Cortex of kidney (tissue), 1 donor: ENCODE measurements around the gene FAM114A1.
"Not testable (repeated sequence)": the region's sequence is repeated elsewhere in the genome, so short reads cannot be mapped to it uniquely, and the experiment has no call there.

Experiments
- DNase-seq: peaks from one replicate; lab custom pipeline; 2025; lab: John Stamatoyannopoulos, UW

Gene FAM114A1

DNA sequence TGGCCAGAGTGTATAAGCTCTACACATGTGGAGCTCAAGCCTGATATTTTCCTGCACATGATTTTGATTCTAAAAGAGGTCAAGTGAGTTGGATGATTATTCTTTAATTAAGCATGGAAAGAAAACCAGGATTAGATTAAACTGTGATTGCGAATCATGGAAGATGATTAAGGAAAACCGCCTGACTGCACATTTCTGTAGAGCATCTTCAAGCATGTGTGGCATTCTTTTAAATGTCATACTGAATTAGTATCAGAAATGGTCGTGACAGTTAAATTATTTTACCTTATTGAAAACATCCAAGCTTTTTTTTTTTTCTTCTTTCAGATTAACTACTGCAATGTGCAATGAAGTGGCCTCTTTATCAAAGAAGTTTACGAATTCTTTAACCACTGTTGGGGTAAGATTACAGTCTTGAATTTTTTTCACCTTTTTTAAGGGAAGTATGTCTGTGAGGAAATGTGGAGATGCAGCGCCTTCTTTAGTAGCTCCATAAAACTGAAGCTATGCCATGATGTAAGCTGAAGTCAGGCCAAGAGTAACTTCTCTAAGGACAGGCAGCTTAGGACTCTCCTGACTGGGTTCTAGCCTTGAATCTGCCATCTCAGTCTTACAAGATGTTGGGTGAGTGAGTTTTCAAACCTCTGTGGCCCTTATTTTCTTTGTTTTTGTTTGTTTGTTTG lies 67.9 kb downstream of the FAM114A1 start:
- DNase-seq: no peak

DNA sequence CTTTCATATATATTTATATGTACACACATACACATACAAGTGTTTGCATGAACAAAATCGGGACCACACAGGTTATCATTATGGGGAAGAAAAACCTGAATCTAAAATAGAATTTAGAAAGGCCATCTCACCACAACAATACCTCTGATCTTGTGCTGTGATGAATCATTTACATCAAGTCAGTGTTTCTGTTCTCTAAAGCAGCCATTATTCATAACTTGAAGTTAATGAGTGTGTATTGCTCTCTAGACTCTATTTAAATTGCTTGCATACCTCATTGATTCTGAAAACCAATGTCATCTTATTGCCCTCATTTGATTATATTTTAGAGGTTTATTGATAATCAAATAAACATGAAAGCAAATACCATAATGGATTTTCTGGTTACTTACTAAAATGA lies 71.6 kb downstream of the FAM114A1 start:
- DNase-seq: no peak

DNA sequence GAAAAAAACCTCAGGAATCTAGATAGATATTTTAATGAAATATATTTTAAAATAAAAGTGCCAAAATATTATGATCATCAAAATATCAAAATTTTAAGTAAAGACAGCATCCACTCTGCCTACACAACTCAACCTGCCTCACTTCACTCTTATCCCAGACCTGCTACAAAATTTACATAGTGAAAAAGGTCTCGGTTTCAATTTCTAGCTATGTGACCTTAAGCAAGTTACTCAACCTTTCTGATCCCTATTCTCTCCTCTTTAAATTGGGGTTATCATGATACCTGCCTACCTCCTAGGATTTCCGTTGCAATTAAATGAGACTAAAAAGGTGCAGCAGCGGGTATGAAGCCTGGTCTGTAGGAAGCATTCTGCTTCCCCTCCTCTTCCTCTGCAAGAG lies 72.9 kb downstream of the FAM114A1 start:
- no peak for DNase-seq

DNA sequence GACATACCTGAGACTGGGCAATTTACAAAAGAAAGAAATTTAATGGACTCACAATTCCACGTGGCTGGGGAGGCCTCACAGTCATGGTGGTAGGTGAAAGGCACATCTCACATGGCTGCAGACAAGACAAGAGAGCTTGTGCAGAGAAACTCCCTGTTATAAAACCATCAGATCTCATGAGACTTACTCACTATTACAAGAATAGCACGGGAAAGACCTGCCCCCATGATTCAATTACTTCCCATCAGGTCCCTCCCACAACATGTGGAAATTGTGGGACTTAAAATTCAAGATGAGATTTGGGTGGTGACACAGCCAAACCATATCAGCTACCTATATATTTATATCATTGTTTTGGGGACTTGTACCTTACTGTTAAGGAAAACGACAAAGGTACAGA lies 74.3 kb downstream of the FAM114A1 start:
- DNase-seq: not testable (repeated sequence)

DNA sequence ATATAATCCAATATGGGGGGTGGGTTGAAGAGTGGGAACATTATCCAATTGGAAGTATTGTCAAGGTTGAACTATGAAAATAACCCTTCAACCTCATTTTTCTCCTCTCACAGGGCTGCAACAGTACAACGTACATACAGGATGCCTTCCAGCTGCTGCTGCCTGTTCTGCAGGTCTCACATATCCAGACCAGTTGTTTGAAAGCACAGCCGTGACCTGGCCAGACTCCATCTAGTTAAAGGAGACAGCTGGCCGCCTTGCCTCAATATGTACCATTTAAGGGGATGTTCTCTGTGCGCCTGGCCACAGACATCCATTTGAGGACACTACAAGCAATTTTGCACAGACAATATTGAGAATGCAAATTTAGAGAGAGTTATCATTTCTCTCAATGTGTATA lies 75.7 kb downstream of the FAM114A1 start:
- DNase-seq: no peak

DNA sequence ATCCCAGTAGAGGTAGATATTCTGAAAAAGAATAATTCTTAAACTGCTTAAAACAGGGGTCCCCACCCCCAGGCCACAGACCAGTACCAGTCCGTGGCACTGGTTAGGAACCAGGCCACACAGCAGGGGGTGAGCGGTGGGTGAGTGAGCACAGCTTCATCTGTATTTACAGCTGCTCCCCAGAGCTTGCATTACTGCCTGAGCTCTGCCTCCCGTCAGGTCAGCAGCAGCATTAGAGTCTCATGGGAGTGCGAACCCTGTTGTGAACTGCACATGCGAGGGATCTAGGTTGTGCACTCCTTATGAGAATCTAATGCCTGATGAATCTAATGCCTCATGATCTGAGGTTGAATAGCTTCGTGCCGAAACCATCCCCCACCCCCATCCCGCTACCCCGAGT lies 76.8 kb downstream of the FAM114A1 start:
- DNase-seq: no peak

DNA sequence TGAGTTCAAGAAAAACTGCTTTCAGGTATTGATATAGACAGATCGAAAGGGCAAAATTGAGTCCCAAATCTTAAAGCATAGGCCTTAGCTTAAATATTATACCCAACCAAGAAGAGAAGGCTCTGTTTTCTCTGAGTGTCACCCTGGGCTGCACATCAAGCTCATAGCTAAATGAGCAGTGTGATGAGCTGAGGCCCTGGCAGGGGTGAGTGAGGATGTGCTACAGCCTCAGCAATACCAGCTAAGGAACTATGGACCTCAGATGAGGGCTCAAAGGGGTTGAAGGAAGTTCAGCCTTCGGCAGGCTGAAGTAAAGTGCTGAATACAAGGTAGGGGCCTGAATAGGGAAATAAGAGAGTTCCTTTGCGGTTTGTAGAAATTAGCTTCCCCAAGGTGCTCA lies 79.3 kb downstream of the FAM114A1 start:
- DNase-seq: no peak

DNA sequence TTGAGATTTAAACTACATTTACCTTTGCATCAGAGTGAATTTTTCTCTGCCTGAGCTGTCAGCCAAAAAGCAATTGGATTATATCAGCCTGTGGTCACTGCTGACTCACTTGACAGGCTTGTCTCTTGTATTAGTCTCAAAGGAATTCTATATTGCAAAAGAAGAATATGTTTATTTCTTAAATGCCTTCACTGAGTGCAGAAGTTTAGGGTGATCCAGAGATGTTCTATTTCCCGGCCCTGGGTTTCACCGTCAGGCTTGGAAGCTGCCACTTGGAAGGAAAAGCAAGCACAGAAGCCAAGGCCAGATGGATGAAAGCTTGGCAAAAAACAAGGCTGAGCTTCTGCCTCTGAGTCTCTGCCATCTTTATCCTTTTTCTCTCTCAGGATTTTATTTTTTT lies 80.9 kb downstream of the FAM114A1 start:
- DNase-seq: no peak

DNA sequence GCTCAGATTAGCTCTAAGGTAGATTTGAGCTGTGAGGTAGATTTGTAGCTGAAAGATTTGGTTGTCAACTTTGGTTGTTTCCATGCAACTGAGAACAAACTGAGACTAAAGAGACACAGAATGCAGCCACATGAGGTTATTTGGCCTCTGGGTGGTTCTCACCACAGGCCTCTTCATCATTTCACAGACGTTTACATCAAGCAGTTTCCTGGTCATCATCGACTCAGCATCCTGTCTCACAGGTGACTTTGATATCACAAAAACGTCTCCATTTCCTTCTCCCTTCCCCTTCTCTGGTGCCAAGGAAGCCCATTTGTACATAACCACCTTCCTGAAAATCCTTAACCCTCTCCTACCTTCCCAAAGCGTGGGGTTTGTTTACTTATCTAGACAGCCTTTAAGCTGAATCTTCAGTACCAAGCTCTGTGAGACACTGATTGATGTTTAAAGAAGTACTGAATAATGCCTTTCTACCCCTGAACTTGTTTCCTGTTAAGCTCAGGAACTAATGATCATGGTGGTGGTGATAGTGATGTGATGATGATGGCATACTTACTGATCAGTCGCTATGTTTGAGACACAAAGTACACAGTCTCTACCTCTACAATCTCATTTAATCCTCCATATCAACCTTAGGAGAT lies 81.9 kb downstream of the FAM114A1 start:
- DNase-seq: no peak

DNA sequence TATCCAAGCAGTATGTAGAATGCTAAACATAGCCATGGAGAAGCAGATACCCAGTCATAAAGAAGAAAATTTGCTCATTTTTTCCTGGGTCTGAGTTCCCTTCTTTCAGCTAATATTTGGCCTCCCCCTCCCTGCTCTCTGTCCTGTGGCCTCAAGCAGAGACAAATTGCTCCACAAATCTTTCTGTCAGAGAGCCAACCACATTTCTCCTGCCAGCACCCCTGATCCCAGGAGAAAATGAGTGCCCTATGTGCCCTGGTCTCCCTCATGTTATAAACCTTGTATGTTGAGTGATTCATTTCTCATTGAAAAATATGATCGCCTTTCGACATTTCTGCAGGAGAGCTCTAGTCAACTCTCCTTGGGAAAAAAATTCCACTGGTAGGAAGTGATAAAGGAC lies 82.6 kb downstream of the FAM114A1 start:
- no peak for DNase-seq

DNA sequence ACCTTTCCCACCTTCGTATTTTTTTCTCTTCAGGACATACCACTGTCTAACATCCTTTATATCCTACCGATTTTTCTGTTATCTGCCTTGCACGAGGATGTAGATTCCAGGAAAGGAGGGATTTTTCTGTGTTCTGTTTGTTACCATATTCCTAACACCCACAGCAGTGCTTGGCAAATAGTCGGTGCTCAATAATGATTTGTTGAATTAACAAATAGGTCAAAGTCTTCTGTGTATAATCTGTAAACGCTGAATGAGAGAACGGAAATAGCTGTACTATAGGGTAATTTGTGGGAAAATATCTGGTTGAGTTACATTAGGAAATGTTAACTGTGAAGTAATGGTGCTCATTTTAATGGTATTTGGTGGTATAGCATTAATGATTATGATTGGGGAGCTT lies 83.1 kb downstream of the FAM114A1 start:
- DNase-seq: no peak

DNA sequence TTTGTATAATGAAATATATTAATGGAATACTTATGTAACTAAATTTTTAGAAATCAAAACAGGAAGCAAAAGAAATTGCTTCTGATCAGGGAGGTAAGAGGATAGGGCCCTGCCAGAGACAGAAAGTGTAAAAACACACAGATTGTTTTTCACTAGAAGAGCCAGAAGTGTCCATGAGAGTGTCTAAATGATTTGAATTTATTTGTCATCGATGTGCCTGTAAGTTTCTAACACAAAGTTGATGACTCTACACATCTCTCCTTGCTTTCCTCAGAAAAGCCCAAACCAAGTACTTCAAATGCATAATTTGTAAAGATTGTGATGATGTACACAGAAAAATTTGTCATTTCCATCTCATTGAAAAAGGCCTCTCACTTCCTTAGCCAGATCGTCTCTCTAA lies 84.0 kb downstream of the FAM114A1 start:
- DNase-seq: no peak

DNA sequence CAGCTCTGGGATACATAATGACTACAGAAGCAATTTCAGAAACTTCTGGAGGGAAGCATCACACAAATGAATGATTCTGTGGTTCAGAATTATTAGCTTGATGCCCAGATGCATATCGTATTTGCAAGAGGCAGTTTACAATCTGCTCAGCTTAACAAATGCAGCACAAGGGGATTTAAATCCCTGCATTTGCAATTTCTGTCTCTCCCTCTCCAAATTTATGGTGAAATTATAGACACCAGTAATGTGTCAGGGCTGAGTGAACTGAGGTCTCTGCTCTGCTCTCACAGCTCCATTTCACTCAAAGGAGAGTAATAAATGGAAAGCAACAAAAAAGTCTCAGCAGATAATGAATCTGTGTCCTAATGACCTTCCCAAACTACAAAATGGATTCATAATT lies 84.4 kb downstream of the FAM114A1 start:
- no peak for DNase-seq

DNA sequence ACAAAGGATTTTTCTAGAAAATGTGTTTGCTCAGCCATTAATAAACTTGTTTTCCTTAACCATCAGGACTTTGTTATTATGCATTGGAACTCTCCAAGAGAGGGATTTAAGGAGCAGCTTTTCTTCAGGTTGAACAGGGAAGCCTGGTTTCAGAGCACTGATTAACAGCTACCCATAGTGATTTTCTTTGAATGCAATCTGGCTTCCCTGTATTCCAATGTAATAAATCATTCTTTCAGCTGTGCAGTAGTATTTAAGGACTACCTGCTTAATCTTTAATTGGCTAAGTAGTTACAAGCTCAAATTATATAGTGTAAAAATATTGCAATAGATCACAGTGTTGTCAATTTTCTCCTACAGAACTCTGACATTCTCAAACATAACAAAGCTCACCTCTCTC lies 87.1 kb downstream of the FAM114A1 start:
- no peak for DNase-seq

DNA sequence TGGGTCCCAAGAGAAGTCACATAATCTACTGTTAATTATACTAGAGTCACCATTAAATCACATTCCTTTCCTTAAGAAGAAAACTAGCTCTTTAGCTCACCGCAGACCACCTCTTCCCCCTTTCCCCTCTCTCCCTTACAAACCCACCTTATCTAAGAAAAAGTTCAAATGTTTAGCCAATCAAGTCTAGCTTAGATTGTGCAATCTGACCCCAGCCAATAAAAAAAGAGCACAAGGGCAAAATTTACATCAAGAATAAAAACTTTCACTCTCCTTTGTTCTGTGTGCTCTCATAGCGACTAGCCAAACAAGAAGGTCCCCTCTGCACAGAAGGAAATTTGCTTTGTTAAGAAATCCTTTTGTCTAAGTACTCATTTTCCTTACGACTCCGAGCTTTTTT lies 88.4 kb downstream of the FAM114A1 start:
- DNase-seq: no peak

DNA sequence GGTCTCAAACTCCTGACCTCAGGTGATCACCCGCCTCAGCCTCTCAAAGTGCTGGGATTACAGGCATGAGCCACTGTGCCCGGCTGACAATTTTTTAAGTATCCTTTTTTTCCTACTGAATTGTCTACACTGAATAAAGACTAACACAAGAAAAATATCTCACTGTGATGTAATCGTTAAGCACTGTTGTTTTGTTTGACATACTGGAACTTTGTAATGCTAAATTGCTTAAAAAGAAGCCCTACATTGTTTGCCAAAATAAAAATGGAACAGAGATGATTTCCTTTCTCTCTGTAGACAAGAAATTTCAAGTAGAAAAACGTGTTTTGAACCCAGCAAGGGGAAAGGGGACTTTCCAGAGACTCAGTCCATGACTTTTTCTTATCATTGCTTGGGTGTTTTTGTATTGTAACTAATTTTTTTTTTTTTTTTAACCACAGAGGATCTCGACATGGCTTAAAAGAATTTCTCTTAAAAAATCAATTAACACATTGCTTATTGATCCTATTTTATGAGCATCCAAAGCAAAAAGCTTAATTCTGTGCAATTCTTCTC lies 89.7 kb downstream of the FAM114A1 start:
- no peak for DNase-seq

DNA sequence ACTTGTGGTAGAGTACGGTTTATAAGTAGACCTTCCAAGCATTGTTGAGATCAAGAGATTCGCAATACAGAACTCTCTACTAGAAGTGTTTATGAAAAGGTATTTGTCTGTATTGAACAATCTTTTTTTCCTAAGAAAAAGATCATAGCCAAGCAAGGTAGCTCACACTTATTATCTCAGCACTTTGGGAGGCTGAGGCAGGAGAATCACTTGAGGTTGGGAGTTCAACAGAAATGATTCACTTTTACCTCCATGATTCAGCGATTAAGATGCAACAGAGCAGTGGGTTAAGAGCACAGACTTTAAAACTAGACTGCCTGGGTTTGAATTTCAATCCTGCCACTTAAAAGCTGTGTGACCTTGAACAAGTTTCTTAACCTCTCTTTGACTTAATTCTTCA lies 90.3 kb downstream of the FAM114A1 start:
- no peak for DNase-seq

DNA sequence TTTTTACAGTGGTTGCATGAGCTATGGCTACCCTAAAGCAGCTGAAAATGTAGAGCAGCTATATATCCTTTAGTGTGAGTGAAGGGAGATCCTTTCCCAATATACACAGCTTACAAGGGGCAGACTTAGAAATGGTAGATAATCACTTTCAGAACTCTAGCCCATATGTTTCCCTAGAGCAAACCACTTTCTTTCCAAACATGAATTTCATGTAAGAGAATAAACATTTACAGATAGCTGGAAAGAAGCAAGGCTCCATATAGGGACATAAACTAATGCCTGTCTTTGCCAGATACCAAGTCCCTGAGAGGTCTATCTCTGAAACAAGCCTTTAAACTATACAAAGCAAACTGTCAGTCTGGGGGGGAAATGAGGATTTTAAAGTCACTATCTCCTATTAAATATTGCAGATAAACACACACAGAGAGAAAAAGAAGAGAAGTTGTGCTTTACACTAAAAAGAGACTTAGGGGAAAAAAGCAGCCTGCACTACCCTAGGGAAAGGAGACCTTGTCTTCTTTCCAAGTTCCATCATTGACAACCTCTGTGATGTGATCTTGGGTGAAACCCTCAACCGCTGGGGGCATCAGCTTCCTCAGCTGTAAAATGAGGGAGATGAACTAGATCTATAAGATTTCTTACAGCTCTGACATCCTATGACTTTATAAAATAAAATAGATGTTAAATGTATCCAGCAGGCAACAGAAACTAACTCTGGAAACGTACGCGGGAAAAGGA lies 91.0 kb downstream of the FAM114A1 start:
- DNase-seq: no peak

DNA sequence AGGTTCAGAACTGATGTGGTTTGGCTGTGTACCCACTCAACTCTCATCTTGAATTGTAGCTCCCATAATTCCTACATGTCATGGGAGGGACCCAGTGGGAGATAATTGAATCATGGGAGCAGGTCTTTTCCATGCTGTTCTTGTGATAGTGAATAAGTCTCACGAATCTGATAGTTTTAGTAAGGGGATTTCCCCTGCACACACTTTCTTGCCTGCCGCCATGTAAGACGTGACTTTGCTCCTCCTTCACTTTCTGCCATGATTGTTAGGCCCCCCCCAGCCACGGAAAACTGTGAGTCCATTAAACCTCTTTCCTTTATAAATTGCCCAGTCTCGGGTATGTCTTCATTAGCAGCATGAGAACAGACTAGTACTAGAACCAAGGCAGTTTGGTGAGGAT lies 91.6 kb downstream of the FAM114A1 start:
- not testable (repeated sequence) for DNase-seq

DNA sequence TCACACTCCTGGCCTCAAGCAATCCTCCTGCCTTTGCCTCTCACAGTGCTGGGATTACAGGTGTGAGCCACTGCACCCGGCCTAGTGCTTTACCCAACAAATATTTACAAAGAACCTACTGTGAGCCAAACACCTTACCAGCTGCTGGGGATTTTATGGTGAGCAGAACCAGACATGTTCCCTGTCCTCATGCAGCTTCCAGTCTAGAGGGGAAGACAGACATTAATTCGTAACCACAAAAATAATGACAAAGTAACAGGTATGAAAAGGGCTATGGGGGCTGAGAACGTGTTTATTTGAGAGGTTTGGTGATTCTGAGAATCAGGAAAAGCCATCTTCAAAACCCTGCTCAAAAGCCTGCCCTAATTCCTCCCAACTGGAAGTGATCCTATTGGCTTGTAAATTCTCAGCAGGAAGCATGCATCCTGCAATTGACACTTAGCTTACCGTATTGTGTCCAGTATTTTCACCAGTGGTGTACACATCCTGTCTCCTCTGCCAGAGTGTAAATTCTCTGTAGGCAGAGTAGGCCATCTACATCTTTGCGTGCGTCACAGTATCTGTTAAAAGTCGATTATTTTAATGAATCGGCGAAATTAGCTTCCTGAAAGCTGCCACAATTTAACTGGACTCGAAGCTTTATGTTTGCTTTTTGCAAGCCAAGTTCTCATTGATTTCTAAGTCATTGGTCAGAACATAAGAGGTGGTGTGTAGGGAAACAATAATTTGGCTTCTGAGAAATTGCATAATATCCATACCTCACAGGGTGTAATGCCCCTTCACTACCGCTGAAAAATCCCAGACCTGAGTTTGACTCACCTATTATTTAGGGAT lies 97.6 kb downstream of the FAM114A1 start:
- DNase-seq: no peak

DNA sequence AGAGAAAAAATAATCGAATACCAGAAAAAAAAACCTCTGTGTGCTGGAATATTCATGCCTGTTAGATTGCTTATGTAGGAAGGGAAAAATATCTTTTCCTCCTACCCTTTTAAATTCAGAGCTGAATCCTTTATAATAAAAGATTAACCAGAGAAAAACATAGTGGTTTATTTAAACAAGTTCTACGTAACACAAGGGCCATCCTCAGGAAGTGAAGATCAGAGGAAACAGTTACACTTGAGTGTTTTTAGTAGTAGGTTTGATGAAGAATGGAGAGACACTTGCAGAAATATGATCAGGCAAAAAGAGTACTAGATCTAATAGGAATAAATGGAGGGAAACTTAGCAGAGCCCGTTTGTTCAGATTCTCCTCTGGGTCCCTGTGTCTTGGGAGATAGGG lies 98.3 kb downstream of the FAM114A1 start:
- DNase-seq: no peak
